H9 (cell line): ENCODE measurements around the gene CCNYL1. TPM values are rescaled to one million over a fixed set of nuclear protein-coding genes. Genes with fewer than 3 reads are reported as not detected.

ENCODE experiments used
- DNase-seq: peaks from one replicate; pipeline ENCODE4 v3.0.0-alpha.2; 2017
- H2AFZ ChIP-seq: one replicate; pipeline ENCODE4 v1.6.1; 2013; ENCODE audit warnings: mild to moderate bottlenecking, low read length, control low read depth, moderate library complexity
- H2AK5ac ChIP-seq: 2 replicates; pipeline ENCODE4 v1.6.1; 2013; ENCODE audit warnings: low read length, control low read depth, mixed read lengths; ENCODE audit not compliant: insufficient read length
- H2BK120ac ChIP-seq: one replicate; pipeline ENCODE4 v1.6.1; 2013; ENCODE audit warnings: low read depth, mild to moderate bottlenecking, low read length, control low read depth, inconsistent platforms; ENCODE audit not compliant: poor library complexity, severe bottlenecking
- H2BK12ac ChIP-seq: 2 replicates; pipeline ENCODE4 v1.6.1; 2013; ENCODE audit warnings: low read length, control low read depth, mixed read lengths, low read depth; ENCODE audit not compliant: insufficient read length
- H2BK15ac ChIP-seq: 2 replicates; pipeline ENCODE4 v1.6.1; 2013; ENCODE audit warnings: low read depth, low read length, control low read depth
- H2BK20ac ChIP-seq: one replicate; pipeline ENCODE4 v1.6.1; 2013; ENCODE audit warnings: low read depth, mild to moderate bottlenecking, low read length, control low read depth, inconsistent platforms; ENCODE audit not compliant: poor library complexity, severe bottlenecking
- H2BK5ac ChIP-seq: 2 replicates; pipeline ENCODE4 v1.6.1; 2013; ENCODE audit warnings: low read length, control low read depth, mixed read lengths; ENCODE audit not compliant: insufficient read length
- H3K14ac ChIP-seq: 2 replicates; pipeline ENCODE4 v1.6.1; 2013; ENCODE audit warnings: low read length, control low read depth; ENCODE audit not compliant: insufficient read depth
- H3K18ac ChIP-seq: 2 replicates; pipeline ENCODE4 v1.6.1; 2013; ENCODE audit warnings: low read depth, mild to moderate bottlenecking, mixed read lengths, low read length, control low read depth; ENCODE audit not compliant: insufficient read length
- H3K23ac ChIP-seq: 2 replicates; pipeline ENCODE4 v1.6.1; 2013; ENCODE audit warnings: low read length, control low read depth, mixed read lengths, low read depth; ENCODE audit not compliant: insufficient read length
- H3K23me2 ChIP-seq: 2 replicates; pipeline ENCODE4 v1.6.1; 2013; ENCODE audit warnings: low read depth, mild to moderate bottlenecking, mixed read lengths, low read length, control low read depth; ENCODE audit not compliant: insufficient read length, poor library complexity, severe bottlenecking
- H3K27ac ChIP-seq: 2 replicates; pipeline ENCODE4 v1.5.1; 2013; ENCODE audit warnings: low read length, control low read depth, mixed read lengths, low read depth; ENCODE audit not compliant: insufficient read length
- H3K27me3 ChIP-seq: 2 replicates; pipeline ENCODE4 v1.6.1; 2013; ENCODE audit warnings: low read length, control low read depth, inconsistent platforms; ENCODE audit not compliant: insufficient read depth
- H3K4ac ChIP-seq: 2 replicates; pipeline ENCODE4 v1.6.1; 2013; ENCODE audit warnings: low read depth, mild to moderate bottlenecking, control low read depth, inconsistent platforms, low read length, moderate library complexity
- H3K4me1 ChIP-seq: 2 replicates; pipeline ENCODE4 v1.6.1; 2013; ENCODE audit warnings: low read length, control low read depth, inconsistent platforms; ENCODE audit not compliant: insufficient read depth
- H3K4me2 ChIP-seq: 2 replicates; pipeline ENCODE4 v1.6.1; 2013; ENCODE audit warnings: low read length, control low read depth, mixed read lengths; ENCODE audit not compliant: insufficient read length, insufficient read depth
- H3K56ac ChIP-seq: 2 replicates; pipeline ENCODE4 v1.6.1; 2013; ENCODE audit warnings: low read depth, mild to moderate bottlenecking, mixed read lengths, low read length, control low read depth; ENCODE audit not compliant: insufficient read length
- H3K79me1 ChIP-seq: 2 replicates; pipeline ENCODE4 v1.6.1; 2013; ENCODE audit warnings: low read depth, mild to moderate bottlenecking, moderate library complexity, low read length, control low read depth, inconsistent platforms; ENCODE audit not compliant: insufficient read depth, poor library complexity, severe bottlenecking
- H3K79me2 ChIP-seq: 2 replicates; pipeline ENCODE4 v1.6.1; 2013; ENCODE audit warnings: low read length, control low read depth, inconsistent platforms; ENCODE audit not compliant: insufficient read depth
- H3K9ac ChIP-seq: 2 replicates; pipeline ENCODE4 v1.6.1; 2013; ENCODE audit warnings: low read length, control low read depth, mixed read lengths; ENCODE audit not compliant: insufficient read length; ENCODE audit errors: extremely low read depth
- H3K9me3 ChIP-seq: one replicate; pipeline ENCODE4 v1.6.1; 2013; ENCODE audit warnings: low read depth, low read length, inconsistent platforms; ENCODE audit not compliant: control insufficient read depth
- H3T11ph ChIP-seq: one replicate; pipeline ENCODE4 v1.6.1; 2013; ENCODE audit warnings: mild to moderate bottlenecking, low read length, control low read depth, inconsistent platforms
- H4K20me1 ChIP-seq: one replicate; pipeline ENCODE4 v1.6.1; 2013; ENCODE audit not compliant: control insufficient read depth, insufficient read length, insufficient read depth
- H4K5ac ChIP-seq: 2 replicates; pipeline ENCODE4 v1.6.1; 2013; ENCODE audit warnings: low read depth, mild to moderate bottlenecking, mixed read lengths, low read length, control low read depth; ENCODE audit not compliant: insufficient read length
- H4K8ac ChIP-seq: replicated peaks from 2 replicates; pipeline ENCODE4 v1.6.1; 2013; ENCODE audit warnings: low read length, control low read depth, mixed read lengths, low read depth; ENCODE audit not compliant: insufficient read length
- H4K91ac ChIP-seq: 2 replicates; pipeline ENCODE4 v1.6.1; 2013; ENCODE audit warnings: low read depth, mild to moderate bottlenecking, moderate library complexity, mixed read lengths, low read length, control low read depth; ENCODE audit not compliant: insufficient read length
- H3K27ac Mint-ChIP-seq, 3 experiments: 2 replicates in 2 of 3; 3 replicates in 1 of 3; pipeline ENCODE4 v1.8.0; 2020 to 2021; ENCODE audit warnings: mixed read lengths in 3 of 3, mild to moderate bottlenecking in 1 of 3, moderate library complexity in 1 of 3
- H3K27me3 Mint-ChIP-seq: 2 replicates; pipeline ENCODE4 v1.8.0; 2021; ENCODE audit warnings: low read depth, mild to moderate bottlenecking, moderate library complexity, mixed read lengths
- H3K36me3 Mint-ChIP-seq, 3 experiments: 2 replicates in 2 of 3; 3 replicates in 1 of 3; pipeline ENCODE4 v1.8.0; 2020 to 2021; ENCODE audit warnings: low read depth in 3 of 3, mixed read lengths in 3 of 3; ENCODE audit not compliant: insufficient read depth in 1 of 3
- H3K4me1 Mint-ChIP-seq, 2 experiments: 2 replicates each; pipeline ENCODE4 v1.8.0; 2020; ENCODE audit warnings: mixed read lengths in 2 of 2
- H3K4me3 Mint-ChIP-seq, 2 experiments: 2 replicates in 1 of 2; 3 replicates in 1 of 2; pipeline ENCODE4 v1.8.0; 2020 to 2021; ENCODE audit warnings: mild to moderate bottlenecking in 2 of 2, mixed read lengths in 2 of 2, moderate library complexity in 1 of 2
- H3K9me3 Mint-ChIP-seq, 2 experiments: 2 replicates in 1 of 2; 3 replicates in 1 of 2; pipeline ENCODE4 v1.8.0; 2020; ENCODE audit warnings: mild to moderate bottlenecking in 2 of 2, mixed read lengths in 2 of 2, moderate library complexity in 1 of 2
- WGBS: extraction: QIAGEN DNeasy Blood & Tissue Kit; methylation state at CpG from one replicate; pipeline ENCODE4 v1.1.7; 2013; ENCODE audit warnings: missing lambda C conversion rate, low lambda C conversion rate, mixed read lengths; ENCODE audit not compliant: insufficient read length; ENCODE audit errors: extremely low coverage; 5-methylcytosine and 5-hydroxymethylcytosine counted together
- total RNA-seq: library from RNA; stranded (reverse); gene quantifications from 2 replicates; pipeline ENCODE4 v1.2.1, GENCODE V29; 2021
- TF ChIP-seq, protein P1 (sequence below): fragments of 200-600 bp; sonication (generic); conservative IDR thresholded peaks from 3 replicates; pipeline ENCODE4 v1.8.0; 2021; ENCODE audit warnings: antibody characterized with exemption, mild to moderate bottlenecking

CCNYL1 gene
- total RNA-seq, 1 experiment from 2014 or later = 27.0 TPM

DNA sequence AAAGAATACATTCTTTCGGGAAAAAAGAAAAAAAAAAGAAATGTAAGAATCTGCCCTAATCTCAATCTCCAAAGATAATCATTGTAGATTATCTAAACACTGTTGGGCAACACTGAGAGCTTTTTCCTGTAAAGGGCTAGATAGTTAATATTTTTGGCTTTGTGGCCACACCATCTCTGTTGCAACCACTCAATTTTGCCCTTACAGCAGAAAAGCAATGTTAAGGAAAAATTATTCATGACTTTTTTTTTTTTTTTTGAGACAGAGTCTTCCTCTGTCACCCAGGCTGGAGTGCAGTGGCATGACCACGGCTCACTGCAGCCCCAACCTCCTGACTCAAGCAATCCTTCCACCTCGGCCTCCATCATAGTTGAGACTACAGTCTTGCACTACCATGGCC, 75.6 kb downstream of the CCNYL1 start:
- Histone ChIP-seq H2BK12ac (no peak overlapping the region), H3K4me2 (no peak overlapping the region), H4K5ac (no peak overlapping the region), H2BK20ac (no peak overlapping the region), H4K20me1 (no peaks in the 10 kb centered on the region), H3K23me2 (peaks cover 2% of the 10 kb centered on the region), H2AFZ (no peak overlapping the region), H3K14ac (no peak overlapping the region), H3K18ac (no peak overlapping the region), H2AK5ac (no peak overlapping the region), H3K9ac (no peak overlapping the region), H2BK15ac (no peak overlapping the region), H4K8ac (no peak overlapping the region), H3K79me2 (no peaks in the 10 kb centered on the region), H3K56ac (no peak overlapping the region), H3T11ph (no peak overlapping the region), H3K27ac (no peak overlapping the region), H3K4ac (no peak overlapping the region), H2BK120ac (no peak overlapping the region), H3K9me3 (no peaks in the 10 kb centered on the region), H3K79me1 (no peaks in the 10 kb centered on the region), H2BK5ac (no peak overlapping the region), H3K23ac (no peak overlapping the region), H4K91ac (no peak overlapping the region), H3K27me3 (no peaks in the 10 kb centered on the region), H3K4me1 (no peaks in the 10 kb centered on the region; the same call in 1 of the 2 replicates)
- Mint-ChIP-seq H3K36me3 (no peaks in the 10 kb centered on the region; a peak in 1 of 7 replicates), H3K27me3 (no peaks in the 10 kb centered on the region; the same call in none of the 2 replicates), H3K27ac (no peak overlapping the region), H3K4me3 (no peak overlapping the region), H3K9me3 (no peaks in the 10 kb centered on the region), H3K4me1 (peaks cover 13 to 25% of the 10 kb centered on the region in 2 experiments)
- DNase-seq = no peak
- TF ChIP-seq, protein P1, sequence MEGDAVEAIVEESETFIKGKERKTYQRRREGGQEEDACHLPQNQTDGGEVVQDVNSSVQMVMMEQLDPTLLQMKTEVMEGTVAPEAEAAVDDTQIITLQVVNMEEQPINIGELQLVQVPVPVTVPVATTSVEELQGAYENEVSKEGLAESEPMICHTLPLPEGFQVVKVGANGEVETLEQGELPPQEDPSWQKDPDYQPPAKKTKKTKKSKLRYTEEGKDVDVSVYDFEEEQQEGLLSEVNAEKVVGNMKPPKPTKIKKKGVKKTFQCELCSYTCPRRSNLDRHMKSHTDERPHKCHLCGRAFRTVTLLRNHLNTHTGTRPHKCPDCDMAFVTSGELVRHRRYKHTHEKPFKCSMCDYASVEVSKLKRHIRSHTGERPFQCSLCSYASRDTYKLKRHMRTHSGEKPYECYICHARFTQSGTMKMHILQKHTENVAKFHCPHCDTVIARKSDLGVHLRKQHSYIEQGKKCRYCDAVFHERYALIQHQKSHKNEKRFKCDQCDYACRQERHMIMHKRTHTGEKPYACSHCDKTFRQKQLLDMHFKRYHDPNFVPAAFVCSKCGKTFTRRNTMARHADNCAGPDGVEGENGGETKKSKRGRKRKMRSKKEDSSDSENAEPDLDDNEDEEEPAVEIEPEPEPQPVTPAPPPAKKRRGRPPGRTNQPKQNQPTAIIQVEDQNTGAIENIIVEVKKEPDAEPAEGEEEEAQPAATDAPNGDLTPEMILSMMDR = no peak
- no CpG with 5 or more reads among the region's 3 CpGs for WGBS
